D721Med (cell line): ENCODE results near the gene TPMT.
A peak's percentile ranks its signal among the peaks of the same experiment; 100 is the strongest.

ENCODE experiments used
- DNase-seq: peaks from one replicate; pipeline ENCODE4 v3.0.0; 2011; ENCODE audit warnings: low spot score; ENCODE audit not compliant: insufficient read length
- FAIRE-seq: peaks from 2 replicates; lab custom pipeline; 2011; peaks lifted over from hg19 to GRCh38; lab: Jason Lieb, UNC
- TF ChIP-seq, protein P1 (sequence below): IDR thresholded peaks from 2 replicates; pipeline ENCODE4 v1.5.1; 2012; ENCODE audit warnings: mild to moderate bottlenecking, control low read depth; ENCODE audit not compliant: insufficient read depth; ENCODE audit errors: missing control alignments

The TPMT gene

DNA sequence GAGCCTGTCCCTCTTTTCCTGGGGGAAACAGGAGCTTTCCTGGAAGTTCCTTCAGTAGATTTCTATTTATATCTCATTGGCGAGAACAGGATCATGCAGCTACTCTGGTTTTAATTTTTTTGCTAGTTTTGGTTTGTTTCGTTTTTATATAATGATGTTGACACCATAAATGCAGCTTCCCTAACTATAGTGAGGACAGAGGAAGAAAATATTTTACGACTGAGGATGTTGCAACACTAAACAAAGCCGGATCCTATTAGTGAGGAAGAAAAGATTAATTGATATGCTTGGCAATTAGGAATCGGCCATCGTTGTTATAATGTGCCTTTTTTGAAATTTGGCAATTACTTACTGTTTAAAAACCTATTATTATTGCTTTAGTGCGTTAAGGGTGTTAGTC lies 17.0 kb upstream of the TPMT start:
- TF ChIP-seq, protein P1, sequence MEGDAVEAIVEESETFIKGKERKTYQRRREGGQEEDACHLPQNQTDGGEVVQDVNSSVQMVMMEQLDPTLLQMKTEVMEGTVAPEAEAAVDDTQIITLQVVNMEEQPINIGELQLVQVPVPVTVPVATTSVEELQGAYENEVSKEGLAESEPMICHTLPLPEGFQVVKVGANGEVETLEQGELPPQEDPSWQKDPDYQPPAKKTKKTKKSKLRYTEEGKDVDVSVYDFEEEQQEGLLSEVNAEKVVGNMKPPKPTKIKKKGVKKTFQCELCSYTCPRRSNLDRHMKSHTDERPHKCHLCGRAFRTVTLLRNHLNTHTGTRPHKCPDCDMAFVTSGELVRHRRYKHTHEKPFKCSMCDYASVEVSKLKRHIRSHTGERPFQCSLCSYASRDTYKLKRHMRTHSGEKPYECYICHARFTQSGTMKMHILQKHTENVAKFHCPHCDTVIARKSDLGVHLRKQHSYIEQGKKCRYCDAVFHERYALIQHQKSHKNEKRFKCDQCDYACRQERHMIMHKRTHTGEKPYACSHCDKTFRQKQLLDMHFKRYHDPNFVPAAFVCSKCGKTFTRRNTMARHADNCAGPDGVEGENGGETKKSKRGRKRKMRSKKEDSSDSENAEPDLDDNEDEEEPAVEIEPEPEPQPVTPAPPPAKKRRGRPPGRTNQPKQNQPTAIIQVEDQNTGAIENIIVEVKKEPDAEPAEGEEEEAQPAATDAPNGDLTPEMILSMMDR = no peak
- FAIRE-seq (no peak), DNase-seq (no peak)

DNA sequence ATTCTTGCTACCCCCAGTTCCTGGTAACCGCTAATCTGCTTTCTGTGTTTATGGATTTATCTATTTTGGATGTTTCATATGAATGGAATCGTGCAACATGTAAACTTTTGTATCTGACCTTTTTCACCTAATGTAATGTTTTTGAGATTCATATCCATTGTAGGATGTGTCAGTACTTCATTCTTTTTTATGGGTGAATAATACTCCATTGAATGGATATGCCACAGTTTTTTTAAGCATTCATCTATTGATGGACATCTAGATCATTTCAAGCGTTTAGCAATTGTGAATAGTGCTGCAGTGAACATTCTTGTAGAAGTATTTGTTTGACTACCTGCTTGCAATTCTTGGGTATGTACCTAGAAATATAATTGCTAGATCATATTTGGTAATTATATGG lies 13.4 kb upstream of the TPMT start:
- TF ChIP-seq, protein P1 = no peak
- FAIRE-seq (no peak), DNase-seq (no peak)

DNA sequence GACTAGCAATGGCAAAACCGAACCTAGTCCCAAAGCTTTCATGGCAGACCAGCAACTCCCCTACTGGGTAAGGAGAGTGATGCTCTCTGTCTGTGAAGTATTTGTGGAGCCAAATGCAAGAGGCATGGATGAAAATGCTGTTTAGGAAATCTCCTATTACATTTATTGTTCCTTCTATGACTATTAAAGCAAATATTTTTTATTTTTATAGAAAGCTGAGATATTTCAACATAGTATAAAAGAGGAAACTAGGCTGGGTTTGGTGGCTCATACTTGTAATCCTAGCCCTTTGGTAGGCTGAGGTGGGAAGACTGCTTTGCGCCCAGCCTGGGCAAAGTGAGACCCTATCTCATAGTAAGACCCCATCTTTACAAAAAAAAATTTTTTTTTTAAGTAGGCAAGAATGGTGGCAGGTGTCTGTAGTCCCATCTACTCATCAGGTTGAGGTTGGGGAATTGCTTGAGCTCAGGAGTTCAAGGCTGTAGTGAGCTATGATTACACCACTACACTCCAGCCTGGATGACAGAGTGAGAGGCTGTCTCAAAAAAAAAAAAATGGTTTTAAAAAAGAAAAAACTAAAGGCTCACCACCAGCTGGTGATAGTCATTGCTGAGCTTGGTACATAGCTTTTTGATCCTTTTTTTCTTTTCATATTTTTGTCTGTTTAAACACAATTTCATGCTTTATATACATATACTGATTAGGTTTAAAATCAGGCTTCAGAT lies 11.6 kb upstream of the TPMT start:
- no peak for DNase-seq
- TF ChIP-seq, protein P1 = no peak
- FAIRE-seq = no peak

DNA sequence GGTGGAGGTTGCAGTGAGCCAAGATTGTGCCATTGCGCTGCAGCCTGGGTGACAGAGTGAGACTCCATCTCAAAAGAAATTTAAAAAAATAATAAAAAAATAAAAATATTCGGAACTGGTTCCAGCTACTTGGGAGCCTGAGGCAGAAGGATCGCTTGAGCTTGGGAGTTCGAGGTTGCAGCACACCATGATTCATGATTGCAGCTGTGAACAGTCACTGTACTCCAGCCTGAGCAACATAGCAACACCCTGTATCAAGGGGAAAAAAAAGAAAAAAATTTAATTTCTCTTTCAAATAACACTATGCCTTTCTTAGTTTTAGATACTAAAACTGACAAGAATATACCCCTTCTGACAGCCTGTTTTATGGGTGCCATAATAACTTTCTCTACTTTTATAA lies 10.9 kb upstream of the TPMT start:
- TF ChIP-seq, protein P1 = no peak
- DNase-seq (no peak), FAIRE-seq (no peak)

DNA sequence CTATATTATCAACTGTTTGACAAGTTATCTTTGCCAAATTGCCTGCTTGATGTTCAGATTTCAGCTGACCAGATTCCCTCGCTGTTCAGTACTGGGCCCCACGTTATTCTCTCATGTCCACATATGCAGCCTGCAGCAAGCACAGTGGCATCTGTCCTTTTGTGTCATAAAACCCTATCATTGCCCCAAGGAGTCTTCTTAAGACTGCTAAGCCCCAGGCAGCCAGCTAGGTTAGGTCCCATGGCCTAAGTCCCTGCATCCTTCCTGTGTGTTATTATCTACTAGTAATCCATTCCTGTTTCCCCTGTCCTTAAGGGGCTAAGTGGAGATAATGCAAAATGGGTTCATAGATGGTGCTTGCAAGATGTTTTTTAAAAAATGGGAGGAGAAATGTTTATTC lies 7.5 kb upstream of the TPMT start:
- FAIRE-seq (peak; percentile 25), DNase-seq (peak; percentile 40)
- TF ChIP-seq, protein P1 = no peak

DNA sequence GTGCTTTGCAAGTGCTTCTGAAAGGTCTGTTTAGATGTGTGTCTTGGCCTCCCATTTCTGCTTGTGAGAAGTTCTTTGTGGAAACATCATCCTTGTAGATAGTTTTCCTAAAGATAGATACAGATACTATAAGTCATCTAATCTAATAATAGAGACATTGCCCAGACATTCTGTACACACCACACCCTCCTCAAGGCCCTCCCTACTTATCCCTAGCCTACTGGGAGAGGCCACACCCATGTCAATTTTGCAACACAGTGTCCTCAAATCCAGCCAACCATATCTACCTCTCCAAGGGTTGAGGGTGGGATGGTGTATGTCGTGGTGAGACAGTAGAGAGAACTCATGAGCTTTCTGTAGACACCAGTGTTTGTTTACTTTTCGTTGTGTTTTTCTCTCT lies 6.6 kb upstream of the TPMT start:
- FAIRE-seq (no peak), DNase-seq (no peak)
- TF ChIP-seq, protein P1 = no peak

DNA sequence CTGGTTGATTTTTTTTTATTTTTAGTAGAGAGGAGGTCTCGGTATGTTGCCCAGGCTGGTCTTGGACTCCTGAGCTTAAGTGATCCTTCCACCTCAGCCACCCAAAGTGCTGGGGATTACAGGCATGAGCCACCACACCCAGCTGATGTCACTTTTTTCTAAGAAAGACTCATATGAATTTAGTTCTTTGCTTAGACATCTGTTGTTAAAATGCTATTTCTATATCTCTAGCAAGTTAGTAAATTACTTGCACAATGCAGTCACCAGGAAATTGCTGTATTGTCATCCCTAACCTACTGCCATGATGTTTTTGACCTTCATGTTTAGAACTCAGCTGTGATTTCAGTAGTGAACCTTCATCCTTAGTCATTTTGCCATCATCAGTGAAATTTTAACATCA lies 6.0 kb upstream of the TPMT start:
- FAIRE-seq (no peak), DNase-seq (no peak)
- TF ChIP-seq, protein P1 = no peak
